H9 (cell line): Measurements from ENCODE around the gene FRG2B. TPM values are rescaled to one million over a fixed set of nuclear protein-coding genes. Genes with fewer than 3 reads are reported as not detected.
"Not testable (repeated sequence)": the region's sequence is repeated elsewhere in the genome, so short reads cannot be mapped to it uniquely, and the experiment has no call there.

Experiments
- DNase-seq: peaks from one replicate; pipeline ENCODE4 v3.0.0-alpha.2; 2017
- H2AFZ ChIP-seq: one replicate; pipeline ENCODE4 v1.6.1; 2013; ENCODE audit warnings: mild to moderate bottlenecking, low read length, control low read depth, moderate library complexity
- H2AK5ac ChIP-seq: 2 replicates; pipeline ENCODE4 v1.6.1; 2013; ENCODE audit warnings: low read length, control low read depth, mixed read lengths; ENCODE audit not compliant: insufficient read length
- H2BK120ac ChIP-seq: one replicate; pipeline ENCODE4 v1.6.1; 2013; ENCODE audit warnings: low read depth, mild to moderate bottlenecking, low read length, control low read depth, inconsistent platforms; ENCODE audit not compliant: poor library complexity, severe bottlenecking
- H2BK12ac ChIP-seq: 2 replicates; pipeline ENCODE4 v1.6.1; 2013; ENCODE audit warnings: low read length, control low read depth, mixed read lengths, low read depth; ENCODE audit not compliant: insufficient read length
- H2BK15ac ChIP-seq: 2 replicates; pipeline ENCODE4 v1.6.1; 2013; ENCODE audit warnings: low read depth, low read length, control low read depth
- H2BK20ac ChIP-seq: one replicate; pipeline ENCODE4 v1.6.1; 2013; ENCODE audit warnings: low read depth, mild to moderate bottlenecking, low read length, control low read depth, inconsistent platforms; ENCODE audit not compliant: poor library complexity, severe bottlenecking
- H2BK5ac ChIP-seq: 2 replicates; pipeline ENCODE4 v1.6.1; 2013; ENCODE audit warnings: low read length, control low read depth, mixed read lengths; ENCODE audit not compliant: insufficient read length
- H3K14ac ChIP-seq: 2 replicates; pipeline ENCODE4 v1.6.1; 2013; ENCODE audit warnings: low read length, control low read depth; ENCODE audit not compliant: insufficient read depth
- H3K18ac ChIP-seq: 2 replicates; pipeline ENCODE4 v1.6.1; 2013; ENCODE audit warnings: low read depth, mild to moderate bottlenecking, mixed read lengths, low read length, control low read depth; ENCODE audit not compliant: insufficient read length
- H3K23ac ChIP-seq: 2 replicates; pipeline ENCODE4 v1.6.1; 2013; ENCODE audit warnings: low read length, control low read depth, mixed read lengths, low read depth; ENCODE audit not compliant: insufficient read length
- H3K23me2 ChIP-seq: 2 replicates; pipeline ENCODE4 v1.6.1; 2013; ENCODE audit warnings: low read depth, mild to moderate bottlenecking, mixed read lengths, low read length, control low read depth; ENCODE audit not compliant: insufficient read length, poor library complexity, severe bottlenecking
- H3K27ac ChIP-seq: 2 replicates; pipeline ENCODE4 v1.5.1; 2013; ENCODE audit warnings: low read length, control low read depth, mixed read lengths, low read depth; ENCODE audit not compliant: insufficient read length
- H3K27me3 ChIP-seq: 2 replicates; pipeline ENCODE4 v1.6.1; 2013; ENCODE audit warnings: low read length, control low read depth, inconsistent platforms; ENCODE audit not compliant: insufficient read depth
- H3K4ac ChIP-seq: 2 replicates; pipeline ENCODE4 v1.6.1; 2013; ENCODE audit warnings: low read depth, mild to moderate bottlenecking, control low read depth, inconsistent platforms, low read length, moderate library complexity
- H3K4me1 ChIP-seq: 2 replicates; pipeline ENCODE4 v1.6.1; 2013; ENCODE audit warnings: low read length, control low read depth, inconsistent platforms; ENCODE audit not compliant: insufficient read depth
- H3K4me2 ChIP-seq: 2 replicates; pipeline ENCODE4 v1.6.1; 2013; ENCODE audit warnings: low read length, control low read depth, mixed read lengths; ENCODE audit not compliant: insufficient read length, insufficient read depth
- H3K56ac ChIP-seq: 2 replicates; pipeline ENCODE4 v1.6.1; 2013; ENCODE audit warnings: low read depth, mild to moderate bottlenecking, mixed read lengths, low read length, control low read depth; ENCODE audit not compliant: insufficient read length
- H3K79me1 ChIP-seq: 2 replicates; pipeline ENCODE4 v1.6.1; 2013; ENCODE audit warnings: low read depth, mild to moderate bottlenecking, moderate library complexity, low read length, control low read depth, inconsistent platforms; ENCODE audit not compliant: insufficient read depth, poor library complexity, severe bottlenecking
- H3K79me2 ChIP-seq: 2 replicates; pipeline ENCODE4 v1.6.1; 2013; ENCODE audit warnings: low read length, control low read depth, inconsistent platforms; ENCODE audit not compliant: insufficient read depth
- H3K9ac ChIP-seq: 2 replicates; pipeline ENCODE4 v1.6.1; 2013; ENCODE audit warnings: low read length, control low read depth, mixed read lengths; ENCODE audit not compliant: insufficient read length; ENCODE audit errors: extremely low read depth
- H3K9me3 ChIP-seq: one replicate; pipeline ENCODE4 v1.6.1; 2013; ENCODE audit warnings: low read depth, low read length, inconsistent platforms; ENCODE audit not compliant: control insufficient read depth
- H3T11ph ChIP-seq: one replicate; pipeline ENCODE4 v1.6.1; 2013; ENCODE audit warnings: mild to moderate bottlenecking, low read length, control low read depth, inconsistent platforms
- H4K20me1 ChIP-seq: one replicate; pipeline ENCODE4 v1.6.1; 2013; ENCODE audit not compliant: control insufficient read depth, insufficient read length, insufficient read depth
- H4K5ac ChIP-seq: 2 replicates; pipeline ENCODE4 v1.6.1; 2013; ENCODE audit warnings: low read depth, mild to moderate bottlenecking, mixed read lengths, low read length, control low read depth; ENCODE audit not compliant: insufficient read length
- H4K8ac ChIP-seq: replicated peaks from 2 replicates; pipeline ENCODE4 v1.6.1; 2013; ENCODE audit warnings: low read length, control low read depth, mixed read lengths, low read depth; ENCODE audit not compliant: insufficient read length
- H4K91ac ChIP-seq: 2 replicates; pipeline ENCODE4 v1.6.1; 2013; ENCODE audit warnings: low read depth, mild to moderate bottlenecking, moderate library complexity, mixed read lengths, low read length, control low read depth; ENCODE audit not compliant: insufficient read length
- H3K27ac Mint-ChIP-seq, 3 experiments: 2 replicates in 2 of 3; 3 replicates in 1 of 3; pipeline ENCODE4 v1.8.0; 2020 to 2021; ENCODE audit warnings: mixed read lengths in 3 of 3, mild to moderate bottlenecking in 1 of 3, moderate library complexity in 1 of 3
- H3K27me3 Mint-ChIP-seq: 2 replicates; pipeline ENCODE4 v1.8.0; 2021; ENCODE audit warnings: low read depth, mild to moderate bottlenecking, moderate library complexity, mixed read lengths
- H3K36me3 Mint-ChIP-seq, 3 experiments: 2 replicates in 2 of 3; 3 replicates in 1 of 3; pipeline ENCODE4 v1.8.0; 2020 to 2021; ENCODE audit warnings: low read depth in 3 of 3, mixed read lengths in 3 of 3; ENCODE audit not compliant: insufficient read depth in 1 of 3
- H3K4me1 Mint-ChIP-seq, 2 experiments: 2 replicates each; pipeline ENCODE4 v1.8.0; 2020; ENCODE audit warnings: mixed read lengths in 2 of 2
- H3K4me3 Mint-ChIP-seq, 2 experiments: 2 replicates in 1 of 2; 3 replicates in 1 of 2; pipeline ENCODE4 v1.8.0; 2020 to 2021; ENCODE audit warnings: mild to moderate bottlenecking in 2 of 2, mixed read lengths in 2 of 2, moderate library complexity in 1 of 2
- H3K9me3 Mint-ChIP-seq, 2 experiments: 2 replicates in 1 of 2; 3 replicates in 1 of 2; pipeline ENCODE4 v1.8.0; 2020; ENCODE audit warnings: mild to moderate bottlenecking in 2 of 2, mixed read lengths in 2 of 2, moderate library complexity in 1 of 2
- WGBS: extraction: QIAGEN DNeasy Blood & Tissue Kit; methylation state at CpG from one replicate; pipeline ENCODE4 v1.1.7; 2013; ENCODE audit warnings: missing lambda C conversion rate, low lambda C conversion rate, mixed read lengths; ENCODE audit not compliant: insufficient read length; ENCODE audit errors: extremely low coverage; 5-methylcytosine and 5-hydroxymethylcytosine counted together
- total RNA-seq: library from RNA; stranded (reverse); gene quantifications from 2 replicates; pipeline ENCODE4 v1.2.1, GENCODE V29; 2021
- TF ChIP-seq, protein P1 (sequence below): fragments of 200-600 bp; sonication (generic); conservative IDR thresholded peaks from 3 replicates; pipeline ENCODE4 v1.8.0; 2021; ENCODE audit warnings: antibody characterized with exemption, mild to moderate bottlenecking

The FRG2B gene
- total RNA-seq, 1 experiment from 2014 or later = not detected

DNA sequence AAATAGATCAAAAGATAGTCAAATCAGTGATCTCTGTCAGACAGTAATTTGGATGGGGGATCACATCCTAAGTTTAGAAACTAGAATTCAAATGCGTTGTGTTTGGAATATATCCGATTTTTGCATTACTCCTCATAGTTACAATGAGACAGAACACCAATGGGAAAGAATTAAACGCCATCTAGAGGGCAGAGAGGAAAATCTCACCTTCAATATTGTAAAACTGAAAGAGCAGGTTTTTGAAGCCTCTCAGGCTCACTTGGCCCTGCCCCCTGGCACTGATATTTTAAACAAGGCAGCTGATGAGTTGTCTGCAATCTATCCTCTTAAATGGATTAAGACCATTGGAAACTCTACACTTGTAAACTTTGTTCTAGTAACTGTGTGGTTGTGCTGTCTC lies 17.7 kb downstream of the FRG2B start:
- Histone ChIP-seq H4K91ac (no peak overlapping the region), H3K27me3 (no peaks in the 10 kb centered on the region), H3K27ac (no peak overlapping the region), H4K20me1 (no peaks in the 10 kb centered on the region), H2AK5ac (no peak overlapping the region), H4K5ac (no peak overlapping the region), H3K4ac (no peak overlapping the region), H3K4me2 (no peak overlapping the region), H3K56ac (no peak overlapping the region), H4K8ac (no peak overlapping the region), H3K23ac (no peak overlapping the region), H2BK120ac (no peak overlapping the region), H3K79me1 (no peaks in the 10 kb centered on the region), H3K23me2 (no peaks in the 10 kb centered on the region), H3K14ac (no peak overlapping the region), H3K9ac (no peak overlapping the region), H3K79me2 (no peaks in the 10 kb centered on the region; the same call in 1 of the 2 replicates), H2BK5ac (no peak overlapping the region), H2BK12ac (no peak overlapping the region), H2AFZ (no peak overlapping the region), H3K9me3 (peaks cover 71% of the 10 kb centered on the region), H2BK15ac (no peak overlapping the region), H2BK20ac (no peak overlapping the region), H3T11ph (no peak overlapping the region), H3K4me1 (no peaks in the 10 kb centered on the region), H3K18ac (no peak overlapping the region)
- Mint-ChIP-seq H3K36me3 (peaks cover 14 to 46% (median 17%) of the 10 kb centered on the region in 3 experiments), H3K27me3 (peaks cover 2% of the 10 kb centered on the region), H3K9me3 (peaks cover 91 to 94% of the 10 kb centered on the region in 2 experiments), H3K4me1 (no peaks in the 10 kb centered on the region), H3K27ac (no peak overlapping the region), H3K4me3 (no peak overlapping the region)
- DNase-seq = no peak
- WGBS = no CpG with 5 or more reads among the region's 3 CpGs
- TF ChIP-seq, protein P1, sequence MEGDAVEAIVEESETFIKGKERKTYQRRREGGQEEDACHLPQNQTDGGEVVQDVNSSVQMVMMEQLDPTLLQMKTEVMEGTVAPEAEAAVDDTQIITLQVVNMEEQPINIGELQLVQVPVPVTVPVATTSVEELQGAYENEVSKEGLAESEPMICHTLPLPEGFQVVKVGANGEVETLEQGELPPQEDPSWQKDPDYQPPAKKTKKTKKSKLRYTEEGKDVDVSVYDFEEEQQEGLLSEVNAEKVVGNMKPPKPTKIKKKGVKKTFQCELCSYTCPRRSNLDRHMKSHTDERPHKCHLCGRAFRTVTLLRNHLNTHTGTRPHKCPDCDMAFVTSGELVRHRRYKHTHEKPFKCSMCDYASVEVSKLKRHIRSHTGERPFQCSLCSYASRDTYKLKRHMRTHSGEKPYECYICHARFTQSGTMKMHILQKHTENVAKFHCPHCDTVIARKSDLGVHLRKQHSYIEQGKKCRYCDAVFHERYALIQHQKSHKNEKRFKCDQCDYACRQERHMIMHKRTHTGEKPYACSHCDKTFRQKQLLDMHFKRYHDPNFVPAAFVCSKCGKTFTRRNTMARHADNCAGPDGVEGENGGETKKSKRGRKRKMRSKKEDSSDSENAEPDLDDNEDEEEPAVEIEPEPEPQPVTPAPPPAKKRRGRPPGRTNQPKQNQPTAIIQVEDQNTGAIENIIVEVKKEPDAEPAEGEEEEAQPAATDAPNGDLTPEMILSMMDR = no peak; the same call in 2 of the 3 replicates

DNA sequence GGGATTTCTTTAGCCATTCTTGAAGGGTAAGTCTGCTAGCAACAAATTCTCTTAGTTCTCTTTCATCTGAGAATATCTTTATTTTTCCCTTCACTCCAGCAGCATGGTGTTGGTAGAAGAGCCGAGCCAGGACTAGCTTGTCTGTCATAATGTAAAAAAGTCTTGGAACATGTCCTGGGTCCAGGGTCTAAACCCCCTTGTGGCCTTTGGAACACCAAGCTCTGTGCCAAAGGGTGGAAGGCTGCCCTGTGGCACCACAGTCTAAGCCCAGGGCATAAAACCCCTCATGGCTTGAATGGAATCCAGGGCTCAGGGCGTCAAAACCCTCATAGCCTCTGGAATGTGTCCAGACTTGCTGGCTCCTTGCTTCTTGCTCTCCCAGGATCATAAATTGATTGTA lies 23.2 kb downstream of the FRG2B start:
- H3K27ac ChIP-seq, H2BK12ac ChIP-seq, H3K4me1 ChIP-seq, H3K4ac ChIP-seq, H2BK15ac ChIP-seq, H2BK120ac ChIP-seq, H3K27ac Mint-ChIP-seq, H4K5ac ChIP-seq, H3K27me3 Mint-ChIP-seq, H3K23me2 ChIP-seq, H3K4me3 Mint-ChIP-seq, H3K9ac ChIP-seq, H3K4me2 ChIP-seq, H3K4me1 Mint-ChIP-seq, H2AFZ ChIP-seq, H3K79me2 ChIP-seq, H4K91ac ChIP-seq, H4K8ac ChIP-seq, DNase-seq, H2BK20ac ChIP-seq, H2AK5ac ChIP-seq, H3K56ac ChIP-seq, H3K79me1 ChIP-seq, H4K20me1 ChIP-seq, H3K14ac ChIP-seq, H3T11ph ChIP-seq, H3K18ac ChIP-seq, H3K27me3 ChIP-seq, H3K23ac ChIP-seq, H2BK5ac ChIP-seq: not testable (repeated sequence)
- peaks cover 90 to 91% of the 10 kb centered on the region in 2 experiments for H3K9me3 Mint-ChIP-seq
- peaks cover 2 to 30% (median 9%) of the 10 kb centered on the region in 3 experiments; a peak in 5 of 7 replicates for H3K36me3 Mint-ChIP-seq
- peaks cover 77% of the 10 kb centered on the region for H3K9me3 ChIP-seq
- no CpG with 5 or more reads among the region's 2 CpGs for WGBS
